CD4-positive, CD25-positive, alpha-beta regulatory T cell (primary cell): ENCODE results near the gene NARS2. TPM values are rescaled to one million over a fixed set of nuclear protein-coding genes. Genes with fewer than 3 reads are reported as not detected.

Source experiments
- ATAC-seq, 2 donors: fragments of 150-1000 bp; cut with Tn5 transposase; one replicate each; pipeline ENCODE4 v1.10.0; 2021; ENCODE audit warnings: low read depth in 2 of 2, moderate number of reproducible peaks in 2 of 2, moderate library complexity in 1 of 2
- DNase-seq, 3 donors: peaks; one replicate each; pipeline versions ENCODE4 v3.0.0 to v3.0.0-alpha.2; 2012 to 2022; ENCODE audit warnings: mixed read lengths in 1 of 3
- H3K27ac ChIP-seq: one replicate; pipeline ENCODE4 v1.7.0; 2013; ENCODE audit warnings: mild to moderate bottlenecking, low read length; ENCODE audit not compliant: insufficient read depth, poor library complexity, severe bottlenecking
- H3K27me3 ChIP-seq: one replicate; pipeline ENCODE4 v1.7.0; 2013; ENCODE audit warnings: low read length; ENCODE audit not compliant: control insufficient read depth, insufficient read depth
- H3K36me3 ChIP-seq: one replicate; pipeline ENCODE4 v1.7.0; 2013; ENCODE audit warnings: mild to moderate bottlenecking, low read length, moderate library complexity; ENCODE audit not compliant: control insufficient read depth, insufficient read depth
- H3K4me1 ChIP-seq: 2 replicates; pipeline ENCODE4 v1.7.0; 2013; ENCODE audit warnings: mild to moderate bottlenecking, low read length; ENCODE audit not compliant: insufficient read depth, control insufficient read depth, poor library complexity, severe bottlenecking
- H3K4me3 ChIP-seq: one replicate; pipeline ENCODE4 v1.7.0; 2013; ENCODE audit warnings: low read depth, mild to moderate bottlenecking, low read length, moderate library complexity
- H3K9me3 ChIP-seq, 2 experiments: 1 replicate in 1 of 2; 2 replicates in 1 of 2; pipeline ENCODE4 v1.7.0; 2013; ENCODE audit warnings: low read length in 2 of 2, mild to moderate bottlenecking in 1 of 2, moderate library complexity in 1 of 2; ENCODE audit not compliant: control insufficient read depth in 2 of 2
- H3K27ac Mint-ChIP-seq, 3 donors: one replicate each; pipeline ENCODE4 v1.8.0; 2020 to 2022; ENCODE audit warnings: mild to moderate bottlenecking in 3 of 3, mixed read lengths in 3 of 3, moderate library complexity in 2 of 3
- H3K27me3 Mint-ChIP-seq: one replicate; pipeline ENCODE4 v1.8.0; 2022; ENCODE audit warnings: mild to moderate bottlenecking, mixed read lengths
- H3K36me3 Mint-ChIP-seq: one replicate; pipeline ENCODE4 v1.8.0; 2020; ENCODE audit warnings: mixed read lengths
- H3K4me1 Mint-ChIP-seq, 4 donors: one replicate each; pipeline ENCODE4 v1.8.0; 2020 to 2022; ENCODE audit warnings: mixed read lengths in 4 of 4, mild to moderate bottlenecking in 1 of 4
- H3K4me3 Mint-ChIP-seq, 4 donors: one replicate each; pipeline ENCODE4 v1.8.0; 2020 to 2022; ENCODE audit warnings: mild to moderate bottlenecking in 4 of 4, mixed read lengths in 4 of 4, moderate library complexity in 3 of 4
- H3K9me3 Mint-ChIP-seq, 7 donors: one replicate each; pipeline ENCODE4 v1.8.0; 2020 to 2022; ENCODE audit warnings: mixed read lengths in 7 of 7, mild to moderate bottlenecking in 3 of 7, moderate library complexity in 2 of 7
- polyA plus RNA-seq, 4 donors: library from polyadenylated mRNA; unstranded; fragments of 300-500 nt; fragmentation: Illumina TruSeq; gene quantifications; one replicate each; pipeline ENCODE4 v1.2.3, GENCODE V29; 2021
- total RNA-seq: library from RNA; stranded (reverse); gene quantifications from one replicate; pipeline ENCODE4 v1.2.3, GENCODE V29; 2022

The NARS2 gene
- total and polyA plus RNA-seq, 5 donors from 2014 or later = 9.3 to 22.9 (median 11.1) TPM

DNA sequence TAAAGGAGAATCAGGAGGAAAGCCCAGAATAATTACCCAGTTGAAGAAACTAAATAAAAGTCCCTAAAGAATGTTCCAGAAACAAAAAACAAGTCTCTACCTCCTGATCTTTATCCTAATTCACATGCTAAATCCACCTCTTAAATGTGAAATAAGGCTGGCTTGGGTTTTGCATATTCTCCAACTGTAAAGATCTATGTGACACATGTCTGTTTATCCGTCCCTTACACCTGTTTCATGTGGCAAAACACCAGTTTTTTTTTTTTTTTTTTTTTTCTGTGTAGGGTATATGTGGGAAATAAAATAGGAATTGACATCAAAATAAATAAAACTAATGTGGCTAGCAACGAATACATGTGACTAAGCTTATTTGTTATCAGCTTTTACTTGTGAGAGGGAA, 70.5 kb downstream of the NARS2 start:
- no peaks in the 10 kb centered on the region for H3K9me3 ChIP-seq
- Mint-ChIP-seq H3K9me3 (peaks cover 0 to 3% (median 0%) of the 10 kb centered on the region in 7 donors), H3K4me1 (peaks cover 15 to 32% (median 19%) of the 10 kb centered on the region in 4 donors), H3K27ac (no peak overlapping the region), H3K27me3 (no peaks in the 10 kb centered on the region), H3K36me3 (peaks cover 24% of the 10 kb centered on the region), H3K4me3 (no peak overlapping the region)
- DNase-seq = no peak
- no peaks in the 10 kb centered on the region for H3K36me3 ChIP-seq
- no peak overlapping the region for H3K4me3 ChIP-seq
- ATAC-seq = no peak
- no peak overlapping the region for H3K27ac ChIP-seq
- H3K27me3 ChIP-seq = no peaks in the 10 kb centered on the region
- H3K4me1 ChIP-seq = no peaks in the 10 kb centered on the region

DNA sequence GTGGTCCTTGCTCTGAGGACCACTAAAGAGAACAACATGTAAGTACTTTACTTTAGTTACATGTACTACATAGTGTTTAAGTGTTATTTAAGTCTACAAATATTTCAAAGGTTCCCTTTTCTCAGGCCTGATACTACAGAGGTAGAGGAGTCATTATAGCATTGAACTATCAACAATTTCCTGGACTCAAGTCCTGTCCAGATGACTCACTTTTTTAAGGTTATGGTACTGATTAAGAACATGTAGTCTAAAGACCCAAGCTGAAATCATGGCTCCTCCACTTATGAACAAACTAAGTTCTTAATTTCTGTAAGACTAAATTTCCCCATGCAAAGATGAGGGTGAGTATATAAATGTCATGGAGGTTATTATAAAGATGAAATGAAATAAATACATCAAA, 74.7 kb downstream of the NARS2 start:
- Mint-ChIP-seq H3K4me1 (peaks cover 14 to 19% (median 17%) of the 10 kb centered on the region in 4 donors), H3K27me3 (no peaks in the 10 kb centered on the region), H3K4me3 (no peak overlapping the region), H3K36me3 (peaks cover 14% of the 10 kb centered on the region), H3K27ac (no peak overlapping the region), H3K9me3 (peaks cover 0 to 2% (median 0%) of the 10 kb centered on the region in 7 donors)
- no peak overlapping the region for H3K4me3 ChIP-seq
- no peak overlapping the region for H3K27ac ChIP-seq
- ATAC-seq = no peak
- no peaks in the 10 kb centered on the region for H3K36me3 ChIP-seq
- H3K27me3 ChIP-seq = no peaks in the 10 kb centered on the region
- DNase-seq = no peak
- no peaks in the 10 kb centered on the region for H3K4me1 ChIP-seq
- H3K9me3 ChIP-seq = no peaks in the 10 kb centered on the region

DNA sequence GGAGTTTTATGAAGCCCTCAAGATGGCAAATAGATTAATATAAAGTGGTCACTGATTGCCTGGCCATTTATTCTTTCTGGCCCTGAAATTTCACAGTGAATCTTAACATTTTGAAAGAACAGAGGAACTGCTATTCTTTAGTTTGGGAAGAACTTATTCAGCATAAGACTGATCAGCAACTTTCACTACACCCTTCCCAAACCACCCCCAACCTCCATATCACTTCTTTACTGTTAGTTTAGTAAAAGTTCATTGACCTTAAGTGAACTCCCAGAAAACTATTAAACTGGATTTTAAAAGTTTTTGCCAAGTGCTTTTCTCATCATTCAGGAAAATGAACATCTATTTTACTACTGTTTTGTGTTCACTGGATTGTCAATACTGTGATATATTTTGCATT, 77.4 kb downstream of the NARS2 start:
- DNase-seq (no peak), ATAC-seq (no peak)
- Mint-ChIP-seq H3K27ac (no peak overlapping the region), H3K9me3 (peaks cover 0 to 2% (median 0%) of the 10 kb centered on the region in 7 donors), H3K27me3 (no peaks in the 10 kb centered on the region), H3K4me1 (peaks cover 7 to 13% (median 10%) of the 10 kb centered on the region in 4 donors), H3K36me3 (peaks cover 16% of the 10 kb centered on the region), H3K4me3 (no peak overlapping the region)
- Histone ChIP-seq H3K9me3 (no peaks in the 10 kb centered on the region), H3K36me3 (no peaks in the 10 kb centered on the region), H3K4me3 (no peak overlapping the region), H3K27ac (no peak overlapping the region), H3K4me1 (no peaks in the 10 kb centered on the region), H3K27me3 (no peaks in the 10 kb centered on the region)

- peaks cover 0 to 2% (median 0%) of the 10 kb centered on the region in 7 donors for H3K9me3 Mint-ChIP-seq
- H3K4me3 Mint-ChIP-seq = no peak overlapping the region
- peaks cover 6 to 11% (median 8%) of the 10 kb centered on the region in 4 donors for H3K4me1 Mint-ChIP-seq
- Histone ChIP-seq H3K36me3 (no peaks in the 10 kb centered on the region), H3K27ac (no peak overlapping the region), H3K27me3 (no peaks in the 10 kb centered on the region), H3K4me3 (no peak overlapping the region), H3K9me3 (no peaks in the 10 kb centered on the region), H3K4me1 (no peaks in the 10 kb centered on the region)
- no peak overlapping the region for H3K27ac Mint-ChIP-seq
- peaks cover 22% of the 10 kb centered on the region for H3K36me3 Mint-ChIP-seq
- no peak for DNase-seq
- no peak for ATAC-seq
- no peaks in the 10 kb centered on the region for H3K27me3 Mint-ChIP-seq
These were observed 81.2 kb downstream of the NARS2 start for GRCh38 chr11:78493413-78493975.

GRCh38 chr11:78492973-78493372, 81.7 kb downstream of the NARS2 start:
- Mint-ChIP-seq H3K4me3 (no peak overlapping the region), H3K4me1 (peaks cover 3 to 11% (median 9%) of the 10 kb centered on the region in 4 donors), H3K36me3 (peaks cover 25% of the 10 kb centered on the region), H3K27ac (no peak overlapping the region), H3K27me3 (no peaks in the 10 kb centered on the region), H3K9me3 (peaks cover 0 to 2% (median 0%) of the 10 kb centered on the region in 7 donors)
- ATAC-seq = no peak
- no peak for DNase-seq
- Histone ChIP-seq H3K27me3 (no peaks in the 10 kb centered on the region), H3K4me3 (no peak overlapping the region), H3K27ac (no peak overlapping the region), H3K4me1 (no peaks in the 10 kb centered on the region), H3K9me3 (no peaks in the 10 kb centered on the region), H3K36me3 (no peaks in the 10 kb centered on the region)

DNA sequence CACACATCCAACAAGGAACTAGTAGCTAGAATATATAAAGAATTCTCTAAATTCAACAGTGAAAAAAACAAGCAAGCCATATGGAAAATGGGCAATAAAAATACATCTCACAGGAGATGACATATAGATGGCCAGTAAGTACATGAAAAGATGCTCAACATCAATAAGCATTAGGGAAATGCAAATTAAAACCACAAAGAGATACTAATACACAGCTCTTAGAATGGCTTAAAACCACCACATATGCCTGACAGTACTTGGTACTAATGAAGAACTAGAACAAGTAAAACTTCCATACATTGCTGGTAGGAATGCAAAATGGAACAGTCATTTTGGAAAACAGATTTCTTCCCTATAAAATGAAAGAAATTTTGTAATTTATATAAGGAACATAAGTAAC, 85.5 kb downstream of the NARS2 start:
- H3K27ac Mint-ChIP-seq = no peak overlapping the region
- H3K4me3 ChIP-seq = no peak overlapping the region
- H3K36me3 ChIP-seq = no peaks in the 10 kb centered on the region
- H3K9me3 ChIP-seq = no peaks in the 10 kb centered on the region
- DNase-seq (no peak), ATAC-seq (no peak)
- peaks cover 44% of the 10 kb centered on the region for H3K36me3 Mint-ChIP-seq
- no peak overlapping the region for H3K27ac ChIP-seq
- no peaks in the 10 kb centered on the region for H3K4me1 ChIP-seq
- H3K4me3 Mint-ChIP-seq = no peak overlapping the region
- H3K27me3 Mint-ChIP-seq = no peaks in the 10 kb centered on the region
- no peaks in the 10 kb centered on the region for H3K9me3 Mint-ChIP-seq
- H3K27me3 ChIP-seq = no peaks in the 10 kb centered on the region
- peaks cover 0 to 12% (median 10%) of the 10 kb centered on the region in 4 donors for H3K4me1 Mint-ChIP-seq

DNA sequence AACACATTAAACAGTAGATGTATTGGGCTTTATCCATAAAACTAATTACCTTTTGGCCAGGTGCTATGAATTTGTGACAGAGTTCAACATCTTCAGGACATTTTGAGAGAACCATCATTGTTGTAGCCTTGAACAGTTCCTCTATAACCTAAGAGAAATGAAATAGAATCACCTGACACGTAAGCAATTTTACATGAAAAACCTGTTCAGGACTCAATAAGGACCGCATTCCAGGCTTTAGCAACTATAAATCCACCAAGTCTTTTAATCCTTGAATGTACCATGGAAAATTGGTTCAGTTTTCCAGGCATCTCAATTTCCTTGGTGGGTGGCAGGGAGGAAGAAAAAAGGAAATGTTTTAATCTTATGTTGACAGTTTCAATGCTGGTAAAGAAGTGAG, 96.1 kb downstream of the NARS2 start:
- Histone ChIP-seq H3K36me3 (peaks cover 2% of the 10 kb centered on the region), H3K4me1 (no peaks in the 10 kb centered on the region), H3K9me3 (no peaks in the 10 kb centered on the region), H3K27me3 (no peaks in the 10 kb centered on the region), H3K27ac (no peak overlapping the region), H3K4me3 (no peak overlapping the region)
- no peak for ATAC-seq
- H3K4me3 Mint-ChIP-seq = no peak overlapping the region
- H3K9me3 Mint-ChIP-seq = no peaks in the 10 kb centered on the region
- H3K27ac Mint-ChIP-seq = no peak overlapping the region
- H3K36me3 Mint-ChIP-seq = peaks cover 42% of the 10 kb centered on the region
- no peak for DNase-seq
- H3K4me1 Mint-ChIP-seq = peaks cover 0 to 12% (median 2%) of the 10 kb centered on the region in 4 donors
- no peaks in the 10 kb centered on the region for H3K27me3 Mint-ChIP-seq

DNA sequence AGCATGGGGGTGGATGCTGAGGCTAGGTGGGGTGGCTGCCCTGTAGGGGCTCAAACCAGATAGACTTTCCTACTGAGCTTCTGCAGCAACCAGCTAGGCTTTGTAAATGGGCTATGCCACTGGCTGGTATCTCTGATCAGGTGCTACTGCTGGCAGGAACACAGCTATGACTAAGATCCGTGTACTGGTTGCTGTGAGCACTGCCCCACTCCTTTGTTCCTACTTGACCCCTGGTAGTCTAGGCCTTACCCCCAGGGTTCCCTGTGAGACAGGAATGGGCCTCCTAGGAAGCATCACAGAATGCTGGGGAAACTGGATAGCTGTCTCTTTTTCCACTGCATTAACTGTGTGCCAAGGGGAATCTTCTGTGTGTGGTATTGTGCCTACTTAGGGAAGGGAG, 98.6 kb downstream of the NARS2 start:
- no peak for ATAC-seq
- DNase-seq = no peak
- peaks cover 4% of the 10 kb centered on the region for H3K36me3 ChIP-seq
- Mint-ChIP-seq H3K36me3 (peaks cover 47% of the 10 kb centered on the region), H3K4me1 (peaks cover 0 to 7% (median 0%) of the 10 kb centered on the region in 4 donors), H3K4me3 (no peak overlapping the region), H3K27me3 (no peaks in the 10 kb centered on the region), H3K27ac (no peak overlapping the region), H3K9me3 (peaks cover 0 to 6% (median 0%) of the 10 kb centered on the region in 7 donors)
- H3K4me1 ChIP-seq = no peaks in the 10 kb centered on the region
- no peak overlapping the region for H3K4me3 ChIP-seq
- no peaks in the 10 kb centered on the region for H3K9me3 ChIP-seq
- no peak overlapping the region for H3K27ac ChIP-seq
- no peaks in the 10 kb centered on the region for H3K27me3 ChIP-seq
